Right lobe of liver (tissue), 6 donors: ENCODE measurements around the gene JCAD. TPM values are rescaled to one million over a fixed set of nuclear protein-coding genes. Genes with fewer than 3 reads are reported as not detected.

ENCODE experiments used
- ATAC-seq, 4 donors: fragments of 200-7000 bp; cut with Tn5 transposase; one replicate each; pipeline ENCODE4 v1.9.1; 2020; ENCODE audit warnings: mild to moderate bottlenecking in 4 of 4, moderate library complexity in 4 of 4
- DNase-seq, 3 donors: peaks; one replicate each; pipeline ENCODE4 v3.0.0-alpha.2; 2020
- H3K27ac ChIP-seq, 3 donors: fragments of 200-600 bp; one replicate each; pipeline ENCODE4 v1.8.0; 2022
- H3K27me3 ChIP-seq, 2 donors: fragments of 200-600 bp; one replicate each; pipeline ENCODE4 v1.8.0; 2022
- H3K36me3 ChIP-seq, 4 donors: fragments of 200-600 bp; sonication (generic) in 1 of 4; one replicate each; pipeline versions ENCODE4 v1.5.1 to v1.8.0; 2017 to 2022; ENCODE audit warnings: control low read depth in 1 of 4
- H3K4me1 ChIP-seq, 4 donors: fragments of 200-600 bp; sonication (generic) in 1 of 4; one replicate each; pipeline versions ENCODE4 v1.5.1 to v1.8.0; 2017 to 2022; ENCODE audit warnings: control low read depth in 1 of 4
- H3K4me3 ChIP-seq, 3 donors: fragments of 200-600 bp; one replicate each; pipeline ENCODE4 v1.8.0; 2022
- H3K9me3 ChIP-seq, 4 donors: fragments of 200-600 bp; sonication (generic) in 1 of 4; one replicate each; pipeline versions ENCODE4 v1.5.1 to v1.8.0; 2017 to 2022; ENCODE audit warnings: control low read depth in 1 of 4
- POLR2A ChIP-seq: fragments of 450-650 bp; IDR thresholded peaks from one replicate; pipeline ENCODE4 v1.6.1; 2017; ENCODE audit warnings: antibody characterized with exemption, mild to moderate bottlenecking
- WGBS: methylation state at CpG from one replicate; pipeline ENCODE4 v1.1.6; 2018; ENCODE audit warnings: low coverage, low lambda C conversion rate; ENCODE audit not compliant: insufficient coverage; ENCODE audit errors: missing lambda C conversion rate; 5-methylcytosine and 5-hydroxymethylcytosine counted together
- intact Hi-C, 2 donors: fragments of 100-400 bp; cut with DNase I; formaldehyde crosslinking; loops; one replicate each; pipeline versions ENCODE4 v1.11.2 to v1.14.1; 2022
- total RNA-seq, 6 experiments: library from RNA; depleted of rRNA in 2 of 6; stranded (reverse); fragments of >200 nt in 2 of 6; fragmentation: NEBNext Ultra II Directional in 3 of 6; extraction: Animal tissue kit (Norgen Biotek cat#: 25700) in 3 of 6; gene quantifications; one replicate each; pipeline versions ENCODE4 v1.1.0 to v1.2.4, GENCODE V29; 2016 to 2023
- TF ChIP-seq, protein P1 (sequence below), 4 donors: fragments of 200-600 bp in 3 of 4; fragments of 450-650 bp in 1 of 4; IDR thresholded peaks; one replicate each; pipeline versions ENCODE4 v1.5.1 to v1.8.0; 2016 to 2022; ENCODE audit warnings: antibody characterized with exemption in 4 of 4, mild to moderate bottlenecking in 2 of 4
- donor health status: DM: no; HTN: yes; CAD: no.
- donor health status: DM: no; HTN: no; CAD: no.
- donor health status: DM: no; HTN: no; CAD: no.
- donor health status: DM: no; HTN: yes; CAD: no.
- donor health status: DM: no; HTN: yes; CAD: no.

JCAD gene
- total RNA-seq, 6 experiments from 2014 or later, result 1.4 to 3.7 (median 2.0) TPM

GRCh38 chr10:30057421-30057841 lies 2.0 kb downstream of the JCAD start:
- no peaks in the 10 kb centered on the region for H3K9me3 ChIP-seq
- DNase-seq (no peak), ATAC-seq (no peak)
- no peak for TF ChIP-seq POLR2A
- TF ChIP-seq, protein P1, sequence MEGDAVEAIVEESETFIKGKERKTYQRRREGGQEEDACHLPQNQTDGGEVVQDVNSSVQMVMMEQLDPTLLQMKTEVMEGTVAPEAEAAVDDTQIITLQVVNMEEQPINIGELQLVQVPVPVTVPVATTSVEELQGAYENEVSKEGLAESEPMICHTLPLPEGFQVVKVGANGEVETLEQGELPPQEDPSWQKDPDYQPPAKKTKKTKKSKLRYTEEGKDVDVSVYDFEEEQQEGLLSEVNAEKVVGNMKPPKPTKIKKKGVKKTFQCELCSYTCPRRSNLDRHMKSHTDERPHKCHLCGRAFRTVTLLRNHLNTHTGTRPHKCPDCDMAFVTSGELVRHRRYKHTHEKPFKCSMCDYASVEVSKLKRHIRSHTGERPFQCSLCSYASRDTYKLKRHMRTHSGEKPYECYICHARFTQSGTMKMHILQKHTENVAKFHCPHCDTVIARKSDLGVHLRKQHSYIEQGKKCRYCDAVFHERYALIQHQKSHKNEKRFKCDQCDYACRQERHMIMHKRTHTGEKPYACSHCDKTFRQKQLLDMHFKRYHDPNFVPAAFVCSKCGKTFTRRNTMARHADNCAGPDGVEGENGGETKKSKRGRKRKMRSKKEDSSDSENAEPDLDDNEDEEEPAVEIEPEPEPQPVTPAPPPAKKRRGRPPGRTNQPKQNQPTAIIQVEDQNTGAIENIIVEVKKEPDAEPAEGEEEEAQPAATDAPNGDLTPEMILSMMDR (IDR thresholded peaks at IDR 0.05), result no peak
- intact Hi-C loops, result no loop called here
- H3K36me3 ChIP-seq, result no peaks in the 10 kb centered on the region
- H3K4me1 ChIP-seq, result no peaks in the 10 kb centered on the region
- WGBS, result 60% methylated on average over 5 of the region's 5 CpGs
- no peak overlapping the region for H3K4me3 ChIP-seq
- H3K27me3 ChIP-seq, result no peaks in the 10 kb centered on the region
- no peak overlapping the region for H3K27ac ChIP-seq

- intact Hi-C loops, result no loop called here
- no peak for DNase-seq
- H3K4me3 ChIP-seq, result no peak overlapping the region
These were observed 2.5 kb downstream of the JCAD start for GRCh38 chr10:30056767-30057355.

DNA sequence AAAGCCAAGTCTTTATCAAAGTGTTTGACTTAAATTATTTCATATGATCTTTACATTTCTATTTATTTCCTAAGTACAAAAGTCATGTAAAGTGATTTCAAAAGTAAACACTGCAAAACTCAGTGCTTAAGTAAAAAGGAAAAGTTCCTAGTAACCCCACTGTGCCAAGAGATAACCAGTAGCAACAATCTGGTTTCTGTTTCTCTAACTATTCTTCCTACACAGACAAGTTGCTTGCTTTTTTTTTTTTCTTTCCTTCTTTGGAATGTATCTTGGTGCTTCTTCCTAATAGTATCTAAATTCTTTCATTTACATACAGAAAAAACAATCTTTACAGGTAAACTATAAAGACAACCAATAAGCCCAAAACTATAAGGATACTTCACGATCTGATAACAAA lies 3.1 kb downstream of the JCAD start:
- Histone ChIP-seq H3K4me3 (no peak overlapping the region), H3K27me3 (no peaks in the 10 kb centered on the region), H3K27ac (no peak overlapping the region), H3K9me3 (no peaks in the 10 kb centered on the region), H3K36me3 (no peaks in the 10 kb centered on the region), H3K4me1 (no peaks in the 10 kb centered on the region)
- ATAC-seq, result no peak
- WGBS, result 75% methylated on average over 1 of the region's 1 CpG
- TF ChIP-seq, protein P1 (IDR thresholded peaks at IDR 0.05), result no peak
- TF ChIP-seq POLR2A, result no peak
- no peak for DNase-seq
- intact Hi-C loops, result no loop called here

More at GRCh38 chr10:30056767-30057355, 2.5 kb downstream of the JCAD start:
- no peaks in the 10 kb centered on the region for H3K9me3 ChIP-seq
- H3K27me3 ChIP-seq, result no peaks in the 10 kb centered on the region
- no peak overlapping the region for H3K27ac ChIP-seq
- no peak for ATAC-seq
- TF ChIP-seq, protein P1 (IDR thresholded peaks at IDR 0.05), result no peak
- TF ChIP-seq POLR2A, result no peak
- no peaks in the 10 kb centered on the region for H3K4me1 ChIP-seq
- no peaks in the 10 kb centered on the region for H3K36me3 ChIP-seq
- 80% methylated on average over 4 of the region's 4 CpGs for WGBS

- no peak overlapping the region for H3K4me3 ChIP-seq
- H3K27me3 ChIP-seq, result no peaks in the 10 kb centered on the region
- ATAC-seq (no peak), DNase-seq (no peak)
- TF ChIP-seq POLR2A, result no peak
- TF ChIP-seq, protein P1 (IDR thresholded peaks at IDR 0.05), result no peak
- intact Hi-C loops, result no loop called here
- WGBS, result 70% methylated on average over 3 of the region's 3 CpGs
- H3K4me1 ChIP-seq, result no peaks in the 10 kb centered on the region
- H3K36me3 ChIP-seq, result no peaks in the 10 kb centered on the region
- no peak overlapping the region for H3K27ac ChIP-seq
- no peaks in the 10 kb centered on the region for H3K9me3 ChIP-seq
These were observed 4.1 kb downstream of the JCAD start for GRCh38 chr10:30055226-30055662.
